ENCODE results near the gene RFNG. TPM values are rescaled to one million over a fixed set of nuclear protein-coding genes. Genes with fewer than 3 reads are reported as not detected.

RFNG gene
- total and polyA plus RNA-seq, 12 donors, result 13.9 to 30.1 (median 20.3) TPM

DNA sequence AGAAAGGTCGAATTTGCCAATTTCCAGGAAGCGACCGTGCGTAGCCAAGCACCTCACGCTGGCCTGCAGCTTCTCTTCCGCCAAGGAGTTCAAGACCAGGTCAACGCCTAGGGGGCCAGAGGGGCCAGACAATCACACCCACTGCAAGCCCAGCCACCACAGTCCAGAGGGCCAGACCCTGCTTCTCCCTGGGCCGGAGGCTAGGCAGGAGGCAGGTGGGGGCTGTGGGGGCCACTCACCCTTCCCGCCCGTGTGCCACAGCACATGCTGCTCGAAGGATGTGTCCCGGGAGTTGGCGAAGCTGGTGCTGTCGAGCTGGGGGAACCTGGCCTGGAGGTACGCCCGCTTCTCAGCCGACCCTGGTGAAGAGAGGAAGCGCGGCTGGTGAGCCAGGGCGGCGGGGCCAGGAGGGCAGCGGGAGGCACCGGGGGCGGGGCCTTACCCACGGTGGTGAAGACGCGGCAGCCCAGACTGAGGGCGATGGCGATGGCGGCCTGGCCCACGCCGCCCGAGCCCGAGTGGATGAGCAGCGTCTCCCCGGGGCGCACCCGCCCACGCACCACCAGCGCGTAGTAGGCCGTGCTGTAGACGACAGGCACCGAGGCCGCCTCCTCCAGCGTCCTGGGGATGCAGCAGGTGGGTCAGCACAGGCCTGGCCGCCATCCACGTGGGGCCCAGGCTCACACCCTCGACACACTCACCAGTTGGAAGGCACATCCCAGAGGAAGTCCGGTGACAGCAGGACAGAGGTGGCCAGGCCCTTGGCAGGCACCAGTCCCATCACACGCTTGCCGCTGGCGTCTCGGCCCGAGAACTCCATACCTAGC, 32.1 kb upstream of the RFNG start:
- no peak for ATAC-seq
- WGBS, 2 donors, result 91 to 93% methylated on average over 52 to 55 of the region's 55 CpGs
- no peak overlapping the region for H3K4me3 ChIP-seq
- H3K27ac ChIP-seq, result no peak overlapping the region
- TF ChIP-seq, protein P1, sequence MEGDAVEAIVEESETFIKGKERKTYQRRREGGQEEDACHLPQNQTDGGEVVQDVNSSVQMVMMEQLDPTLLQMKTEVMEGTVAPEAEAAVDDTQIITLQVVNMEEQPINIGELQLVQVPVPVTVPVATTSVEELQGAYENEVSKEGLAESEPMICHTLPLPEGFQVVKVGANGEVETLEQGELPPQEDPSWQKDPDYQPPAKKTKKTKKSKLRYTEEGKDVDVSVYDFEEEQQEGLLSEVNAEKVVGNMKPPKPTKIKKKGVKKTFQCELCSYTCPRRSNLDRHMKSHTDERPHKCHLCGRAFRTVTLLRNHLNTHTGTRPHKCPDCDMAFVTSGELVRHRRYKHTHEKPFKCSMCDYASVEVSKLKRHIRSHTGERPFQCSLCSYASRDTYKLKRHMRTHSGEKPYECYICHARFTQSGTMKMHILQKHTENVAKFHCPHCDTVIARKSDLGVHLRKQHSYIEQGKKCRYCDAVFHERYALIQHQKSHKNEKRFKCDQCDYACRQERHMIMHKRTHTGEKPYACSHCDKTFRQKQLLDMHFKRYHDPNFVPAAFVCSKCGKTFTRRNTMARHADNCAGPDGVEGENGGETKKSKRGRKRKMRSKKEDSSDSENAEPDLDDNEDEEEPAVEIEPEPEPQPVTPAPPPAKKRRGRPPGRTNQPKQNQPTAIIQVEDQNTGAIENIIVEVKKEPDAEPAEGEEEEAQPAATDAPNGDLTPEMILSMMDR (IDR thresholded peaks at IDR 0.05), result no peak
- H3K27me3 ChIP-seq, result no peaks in the 10 kb centered on the region
- no peaks in the 10 kb centered on the region for H3K9me3 ChIP-seq
- H3K36me3 ChIP-seq, result peaks cover 0 to 99% (median 74%) of the 10 kb centered on the region in 9 donors
- intact Hi-C loops (cut with DNase I), result no loop called here
- no peaks in the 10 kb centered on the region for H3K4me1 ChIP-seq
- DNase-seq, result no peak

DNA sequence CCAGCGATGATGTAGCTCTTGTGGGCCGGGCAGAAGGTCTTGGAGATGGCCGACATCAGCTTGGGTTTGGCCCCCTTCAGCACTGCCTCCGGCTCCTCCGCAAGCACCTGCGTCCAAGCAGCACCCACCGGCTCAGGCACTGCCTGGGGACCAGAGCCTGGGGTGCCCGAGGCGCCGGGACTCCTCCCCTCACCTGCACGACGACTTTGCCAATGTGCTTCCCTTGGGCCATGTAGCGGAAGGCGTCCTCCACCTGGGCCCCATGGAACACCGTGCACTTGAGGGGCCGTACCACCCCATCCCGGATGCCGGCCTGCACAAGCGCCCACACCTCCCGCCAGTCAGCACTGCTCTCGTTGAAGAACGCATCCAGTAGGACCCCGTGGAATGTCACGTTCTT, 31.4 kb upstream of the RFNG start:
- DNase-seq, result no peak
- Histone ChIP-seq H3K27ac (no peak overlapping the region), H3K36me3 (peaks cover 0 to 97% (median 67%) of the 10 kb centered on the region in 9 donors), H3K27me3 (no peaks in the 10 kb centered on the region), H3K9me3 (no peaks in the 10 kb centered on the region), H3K4me1 (peaks cover 0 to 5% (median 0%) of the 10 kb centered on the region in 9 donors), H3K4me3 (no peak overlapping the region)
- intact Hi-C loops (cut with DNase I), result no loop called here
- 94 to 95% methylated on average over 24 of the region's 24 CpGs for WGBS, 2 donors
- no peak for ATAC-seq
- TF ChIP-seq, protein P1 (IDR thresholded peaks at IDR 0.05), result no peak

DNA sequence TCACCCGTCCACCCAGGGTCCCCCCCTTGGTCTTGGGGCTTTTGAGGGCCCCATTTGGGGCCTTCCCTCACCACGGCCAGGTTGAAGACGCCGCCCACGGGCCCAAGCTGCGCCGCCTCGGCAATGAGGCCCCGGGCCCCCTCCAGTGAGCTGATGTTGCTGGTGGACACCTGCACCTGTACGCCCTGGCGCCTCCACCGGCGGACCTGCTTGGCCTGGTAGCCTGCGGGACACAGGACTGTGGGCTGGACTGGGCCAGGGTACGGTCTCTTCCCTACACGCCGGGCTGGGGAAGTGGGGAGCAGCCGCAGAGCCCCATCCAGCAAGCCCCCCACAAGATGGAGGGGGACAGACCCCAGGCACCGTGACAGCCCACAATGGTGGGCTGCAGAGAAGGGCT, 30.8 kb upstream of the RFNG start:
- ATAC-seq (no peak), DNase-seq (no peak)
- Histone ChIP-seq H3K4me1 (peaks cover 0 to 6% (median 0%) of the 10 kb centered on the region in 9 donors), H3K9me3 (no peaks in the 10 kb centered on the region), H3K4me3 (no peak overlapping the region), H3K27me3 (no peaks in the 10 kb centered on the region), H3K27ac (no peak overlapping the region), H3K36me3 (peaks cover 0 to 92% (median 63%) of the 10 kb centered on the region in 9 donors)
- TF ChIP-seq, protein P1 (IDR thresholded peaks at IDR 0.05), result no peak
- intact Hi-C loops (cut with DNase I), result no loop called here
- 92 to 95% methylated on average over 19 of the region's 19 CpGs for WGBS, 2 donors

DNA sequence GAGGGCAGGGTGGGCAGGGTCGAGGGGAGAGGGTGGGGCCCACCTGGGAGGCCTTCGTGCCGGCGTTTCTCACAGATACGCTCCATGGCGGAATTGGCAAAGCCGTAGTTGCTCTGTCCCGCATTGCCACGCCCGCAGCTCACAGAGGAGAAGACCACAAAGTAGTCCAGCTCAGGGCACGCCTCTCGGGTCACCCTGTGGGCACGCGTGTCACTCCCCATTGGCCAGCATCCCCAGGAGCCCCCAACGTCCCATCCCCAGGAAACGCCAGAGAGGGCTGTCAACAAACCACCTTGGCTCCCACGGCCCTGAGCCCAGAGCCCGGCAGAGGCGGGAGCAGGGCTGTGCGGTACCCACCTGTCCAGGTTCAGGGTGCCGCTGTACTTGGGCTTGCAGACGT, 30.4 kb upstream of the RFNG start:
- H3K4me3 ChIP-seq, result no peak overlapping the region
- no peaks in the 10 kb centered on the region for H3K27me3 ChIP-seq
- TF ChIP-seq, protein P1 (IDR thresholded peaks at IDR 0.05), result no peak
- peaks cover 0 to 87% (median 58%) of the 10 kb centered on the region in 9 donors for H3K36me3 ChIP-seq
- DNase-seq (no peak), ATAC-seq (no peak)
- peaks cover 0 to 6% (median 0%) of the 10 kb centered on the region in 9 donors for H3K4me1 ChIP-seq
- H3K9me3 ChIP-seq, result no peaks in the 10 kb centered on the region
- intact Hi-C loops (cut with DNase I), result no loop called here
- WGBS, 2 donors, result 90 to 95% methylated on average over 21 to 22 of the region's 22 CpGs
- no peak overlapping the region for H3K27ac ChIP-seq
